H9 (cell line): ENCODE results near the gene SRPK1. TPM values are rescaled to one million over a fixed set of nuclear protein-coding genes. Genes with fewer than 3 reads are reported as not detected.

Source experiments
- DNase-seq: peaks from one replicate; pipeline ENCODE4 v3.0.0-alpha.2; 2017
- H2AFZ ChIP-seq: one replicate; pipeline ENCODE4 v1.6.1; 2013; ENCODE audit warnings: mild to moderate bottlenecking, low read length, control low read depth, moderate library complexity
- H2AK5ac ChIP-seq: 2 replicates; pipeline ENCODE4 v1.6.1; 2013; ENCODE audit warnings: low read length, control low read depth, mixed read lengths; ENCODE audit not compliant: insufficient read length
- H2BK120ac ChIP-seq: one replicate; pipeline ENCODE4 v1.6.1; 2013; ENCODE audit warnings: low read depth, mild to moderate bottlenecking, low read length, control low read depth, inconsistent platforms; ENCODE audit not compliant: poor library complexity, severe bottlenecking
- H2BK12ac ChIP-seq: 2 replicates; pipeline ENCODE4 v1.6.1; 2013; ENCODE audit warnings: low read length, control low read depth, mixed read lengths, low read depth; ENCODE audit not compliant: insufficient read length
- H2BK15ac ChIP-seq: 2 replicates; pipeline ENCODE4 v1.6.1; 2013; ENCODE audit warnings: low read depth, low read length, control low read depth
- H2BK20ac ChIP-seq: one replicate; pipeline ENCODE4 v1.6.1; 2013; ENCODE audit warnings: low read depth, mild to moderate bottlenecking, low read length, control low read depth, inconsistent platforms; ENCODE audit not compliant: poor library complexity, severe bottlenecking
- H2BK5ac ChIP-seq: 2 replicates; pipeline ENCODE4 v1.6.1; 2013; ENCODE audit warnings: low read length, control low read depth, mixed read lengths; ENCODE audit not compliant: insufficient read length
- H3K14ac ChIP-seq: 2 replicates; pipeline ENCODE4 v1.6.1; 2013; ENCODE audit warnings: low read length, control low read depth; ENCODE audit not compliant: insufficient read depth
- H3K18ac ChIP-seq: 2 replicates; pipeline ENCODE4 v1.6.1; 2013; ENCODE audit warnings: low read depth, mild to moderate bottlenecking, mixed read lengths, low read length, control low read depth; ENCODE audit not compliant: insufficient read length
- H3K23ac ChIP-seq: 2 replicates; pipeline ENCODE4 v1.6.1; 2013; ENCODE audit warnings: low read length, control low read depth, mixed read lengths, low read depth; ENCODE audit not compliant: insufficient read length
- H3K23me2 ChIP-seq: 2 replicates; pipeline ENCODE4 v1.6.1; 2013; ENCODE audit warnings: low read depth, mild to moderate bottlenecking, mixed read lengths, low read length, control low read depth; ENCODE audit not compliant: insufficient read length, poor library complexity, severe bottlenecking
- H3K27ac ChIP-seq: 2 replicates; pipeline ENCODE4 v1.5.1; 2013; ENCODE audit warnings: low read length, control low read depth, mixed read lengths, low read depth; ENCODE audit not compliant: insufficient read length
- H3K27me3 ChIP-seq: 2 replicates; pipeline ENCODE4 v1.6.1; 2013; ENCODE audit warnings: low read length, control low read depth, inconsistent platforms; ENCODE audit not compliant: insufficient read depth
- H3K4ac ChIP-seq: 2 replicates; pipeline ENCODE4 v1.6.1; 2013; ENCODE audit warnings: low read depth, mild to moderate bottlenecking, control low read depth, inconsistent platforms, low read length, moderate library complexity
- H3K4me1 ChIP-seq: 2 replicates; pipeline ENCODE4 v1.6.1; 2013; ENCODE audit warnings: low read length, control low read depth, inconsistent platforms; ENCODE audit not compliant: insufficient read depth
- H3K4me2 ChIP-seq: 2 replicates; pipeline ENCODE4 v1.6.1; 2013; ENCODE audit warnings: low read length, control low read depth, mixed read lengths; ENCODE audit not compliant: insufficient read length, insufficient read depth
- H3K56ac ChIP-seq: 2 replicates; pipeline ENCODE4 v1.6.1; 2013; ENCODE audit warnings: low read depth, mild to moderate bottlenecking, mixed read lengths, low read length, control low read depth; ENCODE audit not compliant: insufficient read length
- H3K79me1 ChIP-seq: 2 replicates; pipeline ENCODE4 v1.6.1; 2013; ENCODE audit warnings: low read depth, mild to moderate bottlenecking, moderate library complexity, low read length, control low read depth, inconsistent platforms; ENCODE audit not compliant: insufficient read depth, poor library complexity, severe bottlenecking
- H3K79me2 ChIP-seq: 2 replicates; pipeline ENCODE4 v1.6.1; 2013; ENCODE audit warnings: low read length, control low read depth, inconsistent platforms; ENCODE audit not compliant: insufficient read depth
- H3K9ac ChIP-seq: 2 replicates; pipeline ENCODE4 v1.6.1; 2013; ENCODE audit warnings: low read length, control low read depth, mixed read lengths; ENCODE audit not compliant: insufficient read length; ENCODE audit errors: extremely low read depth
- H3K9me3 ChIP-seq: one replicate; pipeline ENCODE4 v1.6.1; 2013; ENCODE audit warnings: low read depth, low read length, inconsistent platforms; ENCODE audit not compliant: control insufficient read depth
- H3T11ph ChIP-seq: one replicate; pipeline ENCODE4 v1.6.1; 2013; ENCODE audit warnings: mild to moderate bottlenecking, low read length, control low read depth, inconsistent platforms
- H4K20me1 ChIP-seq: one replicate; pipeline ENCODE4 v1.6.1; 2013; ENCODE audit not compliant: control insufficient read depth, insufficient read length, insufficient read depth
- H4K5ac ChIP-seq: 2 replicates; pipeline ENCODE4 v1.6.1; 2013; ENCODE audit warnings: low read depth, mild to moderate bottlenecking, mixed read lengths, low read length, control low read depth; ENCODE audit not compliant: insufficient read length
- H4K8ac ChIP-seq: replicated peaks from 2 replicates; pipeline ENCODE4 v1.6.1; 2013; ENCODE audit warnings: low read length, control low read depth, mixed read lengths, low read depth; ENCODE audit not compliant: insufficient read length
- H4K91ac ChIP-seq: 2 replicates; pipeline ENCODE4 v1.6.1; 2013; ENCODE audit warnings: low read depth, mild to moderate bottlenecking, moderate library complexity, mixed read lengths, low read length, control low read depth; ENCODE audit not compliant: insufficient read length
- H3K27ac Mint-ChIP-seq, 3 experiments: 2 replicates in 2 of 3; 3 replicates in 1 of 3; pipeline ENCODE4 v1.8.0; 2020 to 2021; ENCODE audit warnings: mixed read lengths in 3 of 3, mild to moderate bottlenecking in 1 of 3, moderate library complexity in 1 of 3
- H3K27me3 Mint-ChIP-seq: 2 replicates; pipeline ENCODE4 v1.8.0; 2021; ENCODE audit warnings: low read depth, mild to moderate bottlenecking, moderate library complexity, mixed read lengths
- H3K36me3 Mint-ChIP-seq, 3 experiments: 2 replicates in 2 of 3; 3 replicates in 1 of 3; pipeline ENCODE4 v1.8.0; 2020 to 2021; ENCODE audit warnings: low read depth in 3 of 3, mixed read lengths in 3 of 3; ENCODE audit not compliant: insufficient read depth in 1 of 3
- H3K4me1 Mint-ChIP-seq, 2 experiments: 2 replicates each; pipeline ENCODE4 v1.8.0; 2020; ENCODE audit warnings: mixed read lengths in 2 of 2
- H3K4me3 Mint-ChIP-seq, 2 experiments: 2 replicates in 1 of 2; 3 replicates in 1 of 2; pipeline ENCODE4 v1.8.0; 2020 to 2021; ENCODE audit warnings: mild to moderate bottlenecking in 2 of 2, mixed read lengths in 2 of 2, moderate library complexity in 1 of 2
- H3K9me3 Mint-ChIP-seq, 2 experiments: 2 replicates in 1 of 2; 3 replicates in 1 of 2; pipeline ENCODE4 v1.8.0; 2020; ENCODE audit warnings: mild to moderate bottlenecking in 2 of 2, mixed read lengths in 2 of 2, moderate library complexity in 1 of 2
- WGBS: extraction: QIAGEN DNeasy Blood & Tissue Kit; methylation state at CpG from one replicate; pipeline ENCODE4 v1.1.7; 2013; ENCODE audit warnings: missing lambda C conversion rate, low lambda C conversion rate, mixed read lengths; ENCODE audit not compliant: insufficient read length; ENCODE audit errors: extremely low coverage; 5-methylcytosine and 5-hydroxymethylcytosine counted together
- total RNA-seq: library from RNA; stranded (reverse); gene quantifications from 2 replicates; pipeline ENCODE4 v1.2.1, GENCODE V29; 2021
- TF ChIP-seq, protein P1 (sequence below): fragments of 200-600 bp; sonication (generic); conservative IDR thresholded peaks from 3 replicates; pipeline ENCODE4 v1.8.0; 2021; ENCODE audit warnings: antibody characterized with exemption, mild to moderate bottlenecking

The SRPK1 gene
- total RNA-seq, 1 experiment from 2014 or later: 93.2 TPM

DNA sequence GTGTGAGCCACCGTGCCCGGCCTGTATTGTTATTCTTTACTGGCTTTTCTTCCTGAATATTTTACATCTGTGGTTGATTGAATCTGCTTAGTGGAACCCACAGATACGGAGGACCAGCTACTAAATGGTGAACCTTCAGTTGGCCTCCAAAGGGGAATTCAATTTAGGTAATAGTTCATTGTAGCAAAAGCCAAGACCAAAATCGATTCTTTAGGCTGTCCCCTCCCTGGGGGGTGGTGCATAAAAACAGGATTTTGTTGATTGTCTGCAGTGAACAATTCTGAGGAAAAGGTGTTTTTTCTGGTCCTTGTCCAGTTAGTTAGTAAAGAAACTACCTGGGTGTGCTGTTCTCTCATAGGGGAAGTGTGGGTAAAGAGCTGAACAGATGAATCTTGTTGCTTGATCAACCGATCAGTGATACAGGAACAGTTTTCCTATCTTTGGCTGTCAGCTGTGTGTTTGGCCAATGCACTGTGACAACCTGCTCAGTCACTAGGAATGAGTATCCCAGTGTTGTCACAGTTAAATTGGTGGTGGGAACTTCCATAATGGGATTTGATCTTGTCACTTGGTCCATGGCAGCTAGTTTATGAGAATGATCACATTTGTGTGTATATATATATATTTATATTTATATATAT lies 96.2 kb downstream of the SRPK1 start:
- H3K27ac Mint-ChIP-seq: no peak overlapping the region; a peak in 1 of 7 replicates
- Histone ChIP-seq H4K91ac (no peak overlapping the region), H2BK12ac (no peak overlapping the region), H2BK5ac (no peak overlapping the region), H3T11ph (no peak overlapping the region), H3K56ac (no peak overlapping the region), H3K27me3 (no peaks in the 10 kb centered on the region), H3K79me2 (no peaks in the 10 kb centered on the region), H2BK15ac (no peak overlapping the region), H3K9me3 (no peaks in the 10 kb centered on the region), H2AK5ac (no peak overlapping the region), H2BK20ac (no peak overlapping the region), H3K14ac (no peak overlapping the region), H3K27ac (no peak overlapping the region), H3K9ac (no peak overlapping the region), H2BK120ac (no peak overlapping the region), H4K8ac (no peak overlapping the region), H3K4ac (no peak overlapping the region), H3K4me2 (no peak overlapping the region), H3K79me1 (no peaks in the 10 kb centered on the region), H3K23ac (no peak overlapping the region), H4K5ac (no peak overlapping the region), H3K23me2 (no peaks in the 10 kb centered on the region), H3K4me1 (no peaks in the 10 kb centered on the region; the same call in 1 of the 2 replicates), H3K18ac (no peak overlapping the region), H2AFZ (no peak overlapping the region), H4K20me1 (no peaks in the 10 kb centered on the region)
- H3K36me3 Mint-ChIP-seq: no peaks in the 10 kb centered on the region
- no peak for DNase-seq
- H3K4me3 Mint-ChIP-seq: no peak overlapping the region
- H3K9me3 Mint-ChIP-seq: no peaks in the 10 kb centered on the region; a peak in 3 of 5 replicates
- no peaks in the 10 kb centered on the region for H3K27me3 Mint-ChIP-seq
- TF ChIP-seq, protein P1, sequence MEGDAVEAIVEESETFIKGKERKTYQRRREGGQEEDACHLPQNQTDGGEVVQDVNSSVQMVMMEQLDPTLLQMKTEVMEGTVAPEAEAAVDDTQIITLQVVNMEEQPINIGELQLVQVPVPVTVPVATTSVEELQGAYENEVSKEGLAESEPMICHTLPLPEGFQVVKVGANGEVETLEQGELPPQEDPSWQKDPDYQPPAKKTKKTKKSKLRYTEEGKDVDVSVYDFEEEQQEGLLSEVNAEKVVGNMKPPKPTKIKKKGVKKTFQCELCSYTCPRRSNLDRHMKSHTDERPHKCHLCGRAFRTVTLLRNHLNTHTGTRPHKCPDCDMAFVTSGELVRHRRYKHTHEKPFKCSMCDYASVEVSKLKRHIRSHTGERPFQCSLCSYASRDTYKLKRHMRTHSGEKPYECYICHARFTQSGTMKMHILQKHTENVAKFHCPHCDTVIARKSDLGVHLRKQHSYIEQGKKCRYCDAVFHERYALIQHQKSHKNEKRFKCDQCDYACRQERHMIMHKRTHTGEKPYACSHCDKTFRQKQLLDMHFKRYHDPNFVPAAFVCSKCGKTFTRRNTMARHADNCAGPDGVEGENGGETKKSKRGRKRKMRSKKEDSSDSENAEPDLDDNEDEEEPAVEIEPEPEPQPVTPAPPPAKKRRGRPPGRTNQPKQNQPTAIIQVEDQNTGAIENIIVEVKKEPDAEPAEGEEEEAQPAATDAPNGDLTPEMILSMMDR: no peak
- peaks cover 3 to 5% of the 10 kb centered on the region in 2 experiments; a peak in 3 of 4 replicates for H3K4me1 Mint-ChIP-seq
- no CpG with 5 or more reads among the region's 5 CpGs for WGBS
